ENCODE measurements around the gene MAFG. TPM values are rescaled to one million over a fixed set of nuclear protein-coding genes. Genes with fewer than 3 reads are reported as not detected.

MAFG gene
- polyA plus RNA-seq, 1 of the 3 experiments (the other 2 are of a cell fraction) = 38.7 TPM

DNA sequence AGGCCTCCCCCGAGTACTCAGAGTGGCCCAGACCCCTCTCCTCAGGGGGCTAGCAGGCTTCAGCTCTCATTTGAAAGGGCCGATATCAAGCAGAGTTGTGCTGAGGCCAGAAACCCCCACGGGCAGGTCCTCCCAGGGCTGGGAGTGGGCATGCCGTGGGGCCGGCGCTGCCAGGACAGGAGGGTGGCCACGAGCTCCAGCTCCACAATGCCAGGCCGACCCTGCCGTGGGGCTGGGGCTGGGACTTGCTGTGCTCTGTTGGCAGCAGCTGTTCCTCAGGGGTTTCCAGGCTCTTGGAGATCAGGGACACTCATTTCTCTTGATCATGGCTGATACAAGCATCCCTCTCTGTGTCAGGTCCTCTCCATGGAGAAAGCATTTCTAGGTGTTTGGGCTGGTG, 28.6 kb downstream of the MAFG start:
- peaks cover 8% of the 10 kb centered on the region; the same call in 1 of the 2 replicates for H4K20me1 ChIP-seq (ENCODE audit: insufficient read depth)
- no peaks in the 10 kb centered on the region for H3K27me3 ChIP-seq (ENCODE audit: insufficient read depth)
- ChIA-PET POLR2A (interaction anchor here (0.9 kb wide), 1 partner anchor 30 kb away, joined by 3 read pairs; no protein-coding TSS in a partner anchor), CTCF (interaction anchor here (1.7 kb wide), 1 partner anchor 29 kb away, joined by 8 read pairs; no protein-coding TSS in a partner anchor)
- no peak overlapping the region for H3K4me3 ChIP-seq (ENCODE audit: low read depth in 2 of 2, low read length in 1 of 2)
- H3K79me2 ChIP-seq (ENCODE audit: insufficient read depth) = peaks cover 22% of the 10 kb centered on the region
- H3K9me3 ChIP-seq = no peaks in the 10 kb centered on the region
- no peaks in the 10 kb centered on the region for H3K9me2 ChIP-seq
- WGBS (ENCODE audit: low lambda C conversion rate) = 100% methylated on average over 2 of the region's 9 CpGs
- peaks cover 33 to 35% of the 10 kb centered on the region in 2 experiments for H3K36me3 ChIP-seq (replicated peaks in 1 of 2; ENCODE audit: control insufficient read depth in 1 of 2, insufficient read depth in 2 of 2, low read length in 1 of 2)
- no peak overlapping the region; the same call in 1 of the 2 replicates for H3K9ac ChIP-seq
- H3F3A ChIP-seq (replicated peaks; ENCODE audit: insufficient read depth) = peaks cover 39% of the 10 kb centered on the region
- TF ChIP-seq RFX5 (IDR thresholded peaks at IDR 0.05; ENCODE audit: low read length) (no peak), YY1 (IDR thresholded peaks at IDR 0.05; ENCODE audit: low read depth) (no peak), MAX (IDR thresholded peaks at IDR 0.05; ENCODE audit: low read depth) (no peak), EZH2phosphoT487 (IDR thresholded peaks at IDR 0.05; ENCODE audit: borderline replicate concordance, low read depth) (no peak), TCF12 (IDR thresholded peaks at IDR 0.05) (no peak), ZBTB33 (IDR thresholded peaks at IDR 0.05; ENCODE audit: borderline replicate concordance, low read depth) (no peak), FOXM1 (IDR thresholded peaks at IDR 0.05; ENCODE audit: low read depth) (no peak), TAF1 (IDR thresholded peaks at IDR 0.05; ENCODE audit: borderline replicate concordance, low read depth, low read length) (no peak), MEF2A (IDR thresholded peaks at IDR 0.05; ENCODE audit: borderline replicate concordance, low read depth) (no peak), RCOR1 (IDR thresholded peaks at IDR 0.05; ENCODE audit: low read length) (no peak), GABPA (IDR thresholded peaks at IDR 0.05; ENCODE audit: low read depth) (no peak), MXI1 (IDR thresholded peaks at IDR 0.05; ENCODE audit: low read depth, low read length) (no peak)
- no peak for DNase-seq
- H3K27ac ChIP-seq (ENCODE audit: low read depth in 2 of 2, low read length in 1 of 2) = peak overlapping the region in 1 of 2 experiments; percentile 66; a peak in 2 of 4 replicates
- no peak overlapping the region for H2AFZ ChIP-seq (ENCODE audit: low read depth)
- no peak overlapping the region; the same call in 1 of the 2 replicates for H3K4me2 ChIP-seq
- peaks cover 3 to 10% of the 10 kb centered on the region in 2 experiments; a peak in 1 of 4 replicates for H3K4me1 ChIP-seq (ENCODE audit: control insufficient read depth in 1 of 2, insufficient read depth in 2 of 2, low read depth in 1 of 2, low read length in 1 of 2)

GRCh38 chr17:81898029-81898866, 29.3 kb downstream of the MAFG start:
- ChIA-PET CTCF (interaction anchor here (1.7 kb wide), 1 partner anchor 29 kb away, joined by 8 read pairs; no protein-coding TSS in a partner anchor), POLR2A (interaction anchor here (0.9 kb wide), 1 partner anchor 29 kb away, joined by 3 read pairs; no protein-coding TSS in a partner anchor)
- peaks cover 31 to 33% of the 10 kb centered on the region in 2 experiments for H3K36me3 ChIP-seq (replicated peaks in 1 of 2; ENCODE audit: control insufficient read depth in 1 of 2, insufficient read depth in 2 of 2, low read length in 1 of 2)
- no peak overlapping the region; the same call in 1 of the 2 replicates for H3K4me2 ChIP-seq
- no peak overlapping the region; the same call in 1 of the 2 replicates for H3K9ac ChIP-seq
- H3K27me3 ChIP-seq (ENCODE audit: insufficient read depth) = no peaks in the 10 kb centered on the region
- H3K27ac ChIP-seq (ENCODE audit: low read depth in 2 of 2, low read length in 1 of 2) = peak overlapping the region in 1 of 2 experiments; percentile 66; a peak in 2 of 4 replicates
- H4K20me1 ChIP-seq (ENCODE audit: insufficient read depth) = peaks cover 8% of the 10 kb centered on the region; the same call in 1 of the 2 replicates
- H3K79me2 ChIP-seq (ENCODE audit: insufficient read depth) = peaks cover 29% of the 10 kb centered on the region
- 60% methylated on average over 18 of the region's 19 CpGs for WGBS (ENCODE audit: low lambda C conversion rate)
- no peak for DNase-seq
- TF ChIP-seq GABPA (IDR thresholded peaks at IDR 0.05; ENCODE audit: low read depth) (no peak), FOSL2 (IDR thresholded peaks at IDR 0.05; ENCODE audit: borderline replicate concordance, low read depth) (peak; percentile 34; the same call in 1 of the 2 replicates), NFIC (IDR thresholded peaks at IDR 0.05; ENCODE audit: borderline replicate concordance) (no peak)
- no peak overlapping the region for H3K4me3 ChIP-seq (ENCODE audit: low read depth in 2 of 2, low read length in 1 of 2)
- H2AFZ ChIP-seq (ENCODE audit: low read depth) = no peak overlapping the region
- H3F3A ChIP-seq (replicated peaks; ENCODE audit: insufficient read depth) = peaks cover 43% of the 10 kb centered on the region
- peaks cover 3 to 10% of the 10 kb centered on the region in 2 experiments; a peak in 1 of 4 replicates for H3K4me1 ChIP-seq (ENCODE audit: control insufficient read depth in 1 of 2, insufficient read depth in 2 of 2, low read depth in 1 of 2, low read length in 1 of 2)
- no peaks in the 10 kb centered on the region for H3K9me2 ChIP-seq
- no peaks in the 10 kb centered on the region for H3K9me3 ChIP-seq
